ENCODE data around the gene LMAN1L. TPM values are rescaled to one million over a fixed set of nuclear protein-coding genes. Genes with fewer than 3 reads are reported as not detected.

LMAN1L gene
- total RNA-seq, 2 experiments from 2014 or later = 0.09 to 0.38 TPM

DNA sequence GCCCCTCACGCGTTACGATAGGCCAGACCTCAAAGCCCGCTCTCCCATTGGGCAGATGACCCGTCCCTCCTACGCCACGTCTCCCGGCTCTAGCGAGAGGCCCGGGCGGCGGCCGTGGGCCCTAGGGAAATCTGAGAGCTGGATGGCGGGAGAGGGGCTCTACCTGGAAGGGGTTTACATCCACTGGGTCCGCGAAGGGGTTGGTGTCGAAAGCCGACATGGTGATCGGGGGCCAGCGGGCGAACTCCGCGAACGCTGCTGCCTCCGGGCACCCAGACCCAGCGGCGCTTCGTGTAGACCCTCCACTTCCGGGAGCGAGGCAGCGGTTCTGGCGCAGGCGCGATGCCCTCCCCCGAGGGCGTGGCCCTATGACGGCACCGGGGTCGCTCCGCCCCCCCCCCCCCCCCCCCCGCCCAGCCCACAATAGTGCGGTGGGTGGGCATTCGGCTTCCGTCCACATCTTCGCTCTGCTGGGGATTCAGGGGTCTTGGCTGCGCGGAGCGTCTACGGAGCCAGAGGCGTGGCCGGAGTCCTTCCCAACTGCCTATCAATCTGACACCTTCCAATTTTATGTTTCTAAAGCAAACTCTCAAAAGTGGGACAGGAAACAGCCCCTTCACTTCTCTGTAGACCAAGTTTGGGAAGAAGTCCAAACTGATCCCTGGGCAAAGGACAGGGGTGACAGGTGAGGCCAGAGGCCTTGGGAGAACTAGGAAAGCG lies 60.6 kb downstream of the LMAN1L start, which contains the start of gene SCAMP2:
TSS of gene SCAMP2 (minus strand) at position 330 of the 720 bp plus-strand sequence. CDS start at position 220, 110 bp downstream.
- H3K4me2 ChIP-seq (ENCODE audit: low read length) = peak within 1 kb of the TSS; percentile 82
- intact Hi-C loops (cut with micrococcal nuclease; ENCODE audit: unreplicated experiment) = loop anchor here (2.0 kb wide), 1 partner anchor 16 kb away; no protein-coding TSS in a partner anchor
- no TSS peak for BruUV-seq (replicated peaks)

DNA sequence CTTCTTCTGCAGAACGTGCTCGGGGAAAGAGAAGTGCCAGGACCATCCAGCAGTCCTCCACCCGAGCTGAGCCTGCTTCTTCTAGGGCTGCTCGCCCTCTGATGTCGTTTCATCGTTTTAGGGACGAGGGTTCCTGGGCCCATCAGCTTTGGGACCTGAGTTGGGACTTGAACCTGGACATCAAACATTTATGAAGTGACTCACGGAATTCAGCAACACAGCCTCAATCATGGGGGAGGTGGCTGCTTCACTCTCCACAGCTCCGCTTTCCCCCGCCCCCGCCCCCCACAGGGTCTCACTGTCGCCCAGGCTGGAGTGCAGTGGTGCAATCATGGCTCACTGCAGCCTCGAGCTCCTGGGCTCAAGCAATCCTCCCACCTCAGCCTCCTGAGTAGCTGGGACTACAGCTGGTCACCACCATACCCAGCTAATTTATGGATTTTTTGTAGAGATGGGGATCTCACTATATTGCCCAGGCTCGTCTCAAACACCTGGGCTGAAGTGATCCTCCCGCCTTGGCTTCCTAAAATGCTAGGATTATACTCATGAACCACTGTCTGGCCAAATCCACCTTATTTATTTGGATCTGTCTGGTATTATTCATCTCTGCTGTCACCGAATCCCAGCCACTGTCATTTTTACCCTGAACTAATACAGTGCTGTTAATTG lies 61.3 kb downstream of the LMAN1L start:
- Histone ChIP-seq H3K4me1 (ENCODE audit: insufficient read depth, low read length, poor library complexity, severe bottlenecking) (peaks cover 38% of the 10 kb centered on the region), H3K9me3 (ENCODE audit: low read length) (0 out of 2 replicates have a peak, but pooled peaks cover 1% of the 10 kb centered on the region), H3K9me2 (ENCODE audit: insufficient read depth, low read length) (no peaks in the 10 kb centered on the region), H4K20me1 (ENCODE audit: insufficient read depth, low read length) (peaks cover 5% of the 10 kb centered on the region), H3K4me3 (ENCODE audit: low read depth, low read length, poor library complexity, severe bottlenecking) (peak overlapping the region; percentile 74), H2AFZ (ENCODE audit: low read length) (peak overlapping the region; percentile 70), H3K36me3 (ENCODE audit: insufficient read depth, low read length) (peaks cover 10% of the 10 kb centered on the region), H3K27ac (ENCODE audit: low read depth, low read length, poor library complexity, severe bottlenecking) (no peak overlapping the region), H3K79me2 (ENCODE audit: insufficient read depth, low read depth, low read length) (peaks cover 38% of the 10 kb centered on the region), H3K4me2 (ENCODE audit: low read length) (peak overlapping the region; percentile 79)
- peak; percentile 37 for DNase-seq (ENCODE audit: low spot score)
- ChIA-PET POLR2A (interaction anchor here (0.5 to 2.5 kb wide), 4 partner anchors 10 to 146 kb away, joined by 3 to 8 read pairs (median 6); partner anchors contain the start of gene MPI), CTCF (ENCODE audit: unreplicated experiment) (interaction anchor here (0.6 kb wide), 1 partner anchor 56 kb away, joined by 3 read pairs; no protein-coding TSS in a partner anchor)
- intact Hi-C loops (cut with micrococcal nuclease; ENCODE audit: unreplicated experiment) = loop anchor here (2.0 kb wide), 1 partner anchor 17 kb away; no protein-coding TSS in a partner anchor
- no TSS peak for BruUV-seq (replicated peaks)
- TF ChIP-seq, protein P1, sequence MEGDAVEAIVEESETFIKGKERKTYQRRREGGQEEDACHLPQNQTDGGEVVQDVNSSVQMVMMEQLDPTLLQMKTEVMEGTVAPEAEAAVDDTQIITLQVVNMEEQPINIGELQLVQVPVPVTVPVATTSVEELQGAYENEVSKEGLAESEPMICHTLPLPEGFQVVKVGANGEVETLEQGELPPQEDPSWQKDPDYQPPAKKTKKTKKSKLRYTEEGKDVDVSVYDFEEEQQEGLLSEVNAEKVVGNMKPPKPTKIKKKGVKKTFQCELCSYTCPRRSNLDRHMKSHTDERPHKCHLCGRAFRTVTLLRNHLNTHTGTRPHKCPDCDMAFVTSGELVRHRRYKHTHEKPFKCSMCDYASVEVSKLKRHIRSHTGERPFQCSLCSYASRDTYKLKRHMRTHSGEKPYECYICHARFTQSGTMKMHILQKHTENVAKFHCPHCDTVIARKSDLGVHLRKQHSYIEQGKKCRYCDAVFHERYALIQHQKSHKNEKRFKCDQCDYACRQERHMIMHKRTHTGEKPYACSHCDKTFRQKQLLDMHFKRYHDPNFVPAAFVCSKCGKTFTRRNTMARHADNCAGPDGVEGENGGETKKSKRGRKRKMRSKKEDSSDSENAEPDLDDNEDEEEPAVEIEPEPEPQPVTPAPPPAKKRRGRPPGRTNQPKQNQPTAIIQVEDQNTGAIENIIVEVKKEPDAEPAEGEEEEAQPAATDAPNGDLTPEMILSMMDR (conservative IDR thresholded peaks at IDR 0.05; ENCODE audit: low read length) = no peak

More for the DNA sequence above, 60.6 kb downstream of the LMAN1L start, which contains the start of gene SCAMP2:
- Histone ChIP-seq H3K36me3 (ENCODE audit: insufficient read depth, low read length) (peaks cover 17% of the 10 kb centered on the region), H3K9me2 (ENCODE audit: insufficient read depth, low read length) (no peaks in the 10 kb centered on the region), H2AFZ (ENCODE audit: low read length) (peak within 1 kb of the TSS; percentile 70), H3K9me3 (ENCODE audit: low read length) (peaks cover 8% of the 10 kb centered on the region), H3K4me3 (ENCODE audit: low read depth, low read length, poor library complexity, severe bottlenecking) (peak within 1 kb of the TSS; percentile 74), H3K79me2 (ENCODE audit: insufficient read depth, low read depth, low read length) (peaks cover 43% of the 10 kb centered on the region), H4K20me1 (ENCODE audit: insufficient read depth, low read length) (peaks cover 5% of the 10 kb centered on the region), H3K4me1 (ENCODE audit: insufficient read depth, low read length, poor library complexity, severe bottlenecking) (peaks cover 38% of the 10 kb centered on the region), H3K27ac (ENCODE audit: low read depth, low read length, poor library complexity, severe bottlenecking) (peak within 1 kb of the TSS; percentile 49)
- ChIA-PET CTCF (ENCODE audit: unreplicated experiment) (no interaction called here), POLR2A (interaction anchor here (1.1 to 2.5 kb wide), 2 partner anchors 10 to 17 kb away, joined by 3 to 8 read pairs; partner anchors contain the start of gene MPI)
- peak; percentile 96 for DNase-seq (ENCODE audit: low spot score)
- TF ChIP-seq, protein P1 (conservative IDR thresholded peaks at IDR 0.05; ENCODE audit: low read length) = no peak
- TF ChIP-seq EZH2phosphoT487 (IDR thresholded peaks at IDR 0.05; ENCODE audit: borderline replicate concordance, low read depth, low read length) = no peak

Small RNAs within 50 kb of the gene (microRNA-seq; reads per million reads assigned to microRNA genes)
- gene MIR4513 (ENCODE audit: borderline replicate concordance) (not detected), gene MIR6882 (ENCODE audit: borderline replicate concordance) (6.1 reads per million)

Small RNAs within 50 kb of the gene (small RNA-seq; reads per million reads assigned to genes)
- not detected for gene CPLX3
- not detected for gene MIR4513
- gene MIR6882 = not detected

Other genes with a start within 250 kb of the LMAN1L start
- 85.1 and 86.5 TPM in 2 replicates for gene CLK3, start 197.0 kb upstream of the LMAN1L start, total RNA-seq (2014; rRNA removed; shearing (Covaris generic))
- 87.4 and 109 TPM in 2 replicates for gene CLK3, start 197.0 kb upstream of the LMAN1L start, total RNA-seq (2022)
- 13.4 and 15.1 TPM in 2 replicates for gene EDC3, start 116.8 kb upstream of the LMAN1L start, total RNA-seq (2014; rRNA removed; shearing (Covaris generic))
- gene EDC3, start 116.8 kb upstream of the LMAN1L start, total RNA-seq (2022) = 43.5 and 51.4 TPM in 2 replicates
- gene CYP1A1, start 87.3 kb upstream of the LMAN1L start, total RNA-seq (2014; rRNA removed; shearing (Covaris generic)) = not detected in 2 replicates
- gene CYP1A1, start 87.3 kb upstream of the LMAN1L start, total RNA-seq (2022) = 0.22 and 0.29 TPM in 2 replicates
- not detected in 2 replicates for gene CYP1A2, start 64.0 kb upstream of the LMAN1L start, total RNA-seq (2014; rRNA removed; shearing (Covaris generic))
- not detected in 2 replicates for gene CYP1A2, start 64.0 kb upstream of the LMAN1L start, total RNA-seq (2022)
- 106 and 112 TPM in 2 replicates for gene CSK, start 30.8 kb upstream of the LMAN1L start, total RNA-seq (2014; rRNA removed; shearing (Covaris generic))
- 318 and 355 TPM in 2 replicates for gene CSK, start 30.8 kb upstream of the LMAN1L start, total RNA-seq (2022)
- gene CPLX3, start 13.8 kb downstream of the LMAN1L start, total RNA-seq (2014; rRNA removed; shearing (Covaris generic)) = 0.35 and 0.57 TPM in 2 replicates
- gene CPLX3, start 13.8 kb downstream of the LMAN1L start, total RNA-seq (2022) = 1.5 and 2.1 TPM in 2 replicates
- gene ULK3, start 30.3 kb downstream of the LMAN1L start, total RNA-seq (2014; rRNA removed; shearing (Covaris generic)) = 22.2 and 31.7 TPM in 2 replicates
- gene ULK3, start 30.3 kb downstream of the LMAN1L start, total RNA-seq (2022) = 30.2 and 46.4 TPM in 2 replicates
- 21.3 and 24.6 TPM in 2 replicates for gene SCAMP2, start 60.5 kb downstream of the LMAN1L start, total RNA-seq (2014; rRNA removed; shearing (Covaris generic))
- gene SCAMP2, start 60.5 kb downstream of the LMAN1L start, total RNA-seq (2022) = 50.7 and 55.2 TPM in 2 replicates
- 43.3 and 58.9 TPM in 2 replicates for gene MPI, start 77.2 kb downstream of the LMAN1L start, total RNA-seq (2014; rRNA removed; shearing (Covaris generic))
- gene MPI, start 77.2 kb downstream of the LMAN1L start, total RNA-seq (2022) = 51.3 and 67.2 TPM in 2 replicates
- gene FAM219B, start 94.0 kb downstream of the LMAN1L start, total RNA-seq (2014; rRNA removed; shearing (Covaris generic)) = 50.9 and 52.3 TPM in 2 replicates
- gene FAM219B, start 94.0 kb downstream of the LMAN1L start, total RNA-seq (2022) = 62.8 and 67.6 TPM in 2 replicates
- 87.2 and 168 TPM in 2 replicates for gene COX5A, start 125.2 kb downstream of the LMAN1L start, total RNA-seq (2014; rRNA removed; shearing (Covaris generic))
- gene COX5A, start 125.2 kb downstream of the LMAN1L start, total RNA-seq (2022) = 364 and 391 TPM in 2 replicates
- 2.6 and 3.0 TPM in 2 replicates for gene RPP25, start 143.9 kb downstream of the LMAN1L start, total RNA-seq (2014; rRNA removed; shearing (Covaris generic))
- gene RPP25, start 143.9 kb downstream of the LMAN1L start, total RNA-seq (2022) = 1.8 and 2.2 TPM in 2 replicates
- gene SCAMP5, start 182.7 kb downstream of the LMAN1L start, total RNA-seq (2014; rRNA removed; shearing (Covaris generic)) = 18.6 and 29.4 TPM in 2 replicates
- gene SCAMP5, start 182.7 kb downstream of the LMAN1L start, total RNA-seq (2022) = 43.7 and 51.6 TPM in 2 replicates
- gene PPCDC, start 210.8 kb downstream of the LMAN1L start, total RNA-seq (2014; rRNA removed; shearing (Covaris generic)) = 32.0 and 44.3 TPM in 2 replicates
- 40.3 and 48.3 TPM in 2 replicates for gene PPCDC, start 210.8 kb downstream of the LMAN1L start, total RNA-seq (2022)